Measurements from ENCODE around the gene USP21. TPM values are rescaled to one million over a fixed set of nuclear protein-coding genes. Genes with fewer than 3 reads are reported as not detected.

The USP21 gene
- total and polyA plus RNA-seq, 11 donors = 12.3 to 20.0 (median 14.1) TPM

- TF ChIP-seq POLR2A (IDR thresholded peaks at IDR 0.05) = no peak
- TF ChIP-seq, protein P1, sequence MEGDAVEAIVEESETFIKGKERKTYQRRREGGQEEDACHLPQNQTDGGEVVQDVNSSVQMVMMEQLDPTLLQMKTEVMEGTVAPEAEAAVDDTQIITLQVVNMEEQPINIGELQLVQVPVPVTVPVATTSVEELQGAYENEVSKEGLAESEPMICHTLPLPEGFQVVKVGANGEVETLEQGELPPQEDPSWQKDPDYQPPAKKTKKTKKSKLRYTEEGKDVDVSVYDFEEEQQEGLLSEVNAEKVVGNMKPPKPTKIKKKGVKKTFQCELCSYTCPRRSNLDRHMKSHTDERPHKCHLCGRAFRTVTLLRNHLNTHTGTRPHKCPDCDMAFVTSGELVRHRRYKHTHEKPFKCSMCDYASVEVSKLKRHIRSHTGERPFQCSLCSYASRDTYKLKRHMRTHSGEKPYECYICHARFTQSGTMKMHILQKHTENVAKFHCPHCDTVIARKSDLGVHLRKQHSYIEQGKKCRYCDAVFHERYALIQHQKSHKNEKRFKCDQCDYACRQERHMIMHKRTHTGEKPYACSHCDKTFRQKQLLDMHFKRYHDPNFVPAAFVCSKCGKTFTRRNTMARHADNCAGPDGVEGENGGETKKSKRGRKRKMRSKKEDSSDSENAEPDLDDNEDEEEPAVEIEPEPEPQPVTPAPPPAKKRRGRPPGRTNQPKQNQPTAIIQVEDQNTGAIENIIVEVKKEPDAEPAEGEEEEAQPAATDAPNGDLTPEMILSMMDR (IDR thresholded peaks at IDR 0.05) = no peak
- Histone ChIP-seq H3K36me3 (peaks cover 0 to 52% (median 47%) of the 10 kb centered on the region in 9 donors), H3K4me1 (peaks cover 6 to 49% (median 29%) of the 10 kb centered on the region in 12 donors), H3K9me3 (no peaks in the 10 kb centered on the region), H3K27ac (peak overlapping the region in 9 of 12 donors; percentile 60 to 95 (median 90)), H3K4me3 (peak overlapping the region in 9 of 12 donors; percentile 67 to 96 (median 78)), H3K27me3 (no peaks in the 10 kb centered on the region)
- DNase-seq = peak in 1 of 5 donors; percentile 10
- 86 to 91% (median 90%) methylated on average over 10 of the region's 10 CpGs for WGBS, 4 donors
- no peak for ATAC-seq
- intact Hi-C loops (cut with DNase I) = no loop called here
Observed at GRCh38 chr1:161175771-161176453, 16.6 kb downstream of the USP21 start.

DNA sequence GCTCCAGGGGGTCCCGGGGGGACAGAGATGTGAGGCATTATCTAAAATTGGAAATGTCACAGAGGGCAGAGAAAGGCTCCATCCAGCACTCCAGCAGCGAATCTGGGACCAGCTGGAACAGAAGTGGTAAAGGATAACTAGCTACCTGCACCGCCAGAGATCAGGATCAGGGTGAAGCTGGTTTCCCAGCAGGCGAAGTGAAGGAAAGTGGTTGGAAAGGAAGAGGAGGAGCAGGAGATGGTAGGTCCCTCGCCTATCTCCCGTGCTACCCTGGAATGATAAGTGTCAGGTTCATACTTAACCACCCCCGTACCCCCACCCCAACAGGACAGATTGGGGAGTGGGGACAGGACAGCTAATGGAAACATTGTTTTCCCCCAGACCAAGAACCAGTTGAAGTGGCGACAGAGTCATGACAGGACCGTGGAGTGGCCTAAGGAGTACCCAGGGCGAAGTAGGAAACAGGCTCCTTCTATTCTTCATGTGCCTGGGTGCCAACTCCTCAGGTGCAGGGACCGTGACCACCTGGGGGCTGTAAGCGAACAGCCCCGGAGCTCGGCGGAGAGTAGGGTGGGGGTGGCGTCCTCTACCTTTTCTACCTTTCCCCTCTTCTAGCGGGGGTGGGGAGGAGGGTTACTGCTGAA, 17.3 kb downstream of the USP21 start:
- Histone ChIP-seq H3K27ac (peak overlapping the region; percentile 60 to 95 (median 89)), H3K36me3 (peaks cover 0 to 45% (median 41%) of the 10 kb centered on the region in 9 donors), H3K27me3 (no peaks in the 10 kb centered on the region), H3K4me1 (peaks cover 6 to 52% (median 29%) of the 10 kb centered on the region in 12 donors), H3K9me3 (no peaks in the 10 kb centered on the region), H3K4me3 (peak overlapping the region; percentile 61 to 100 (median 78))
- intact Hi-C loops (cut with DNase I) = no loop called here
- ATAC-seq = peak; percentile 1 to 11 (median 3)
- 15 to 21% (median 17%) methylated on average over 17 of the region's 17 CpGs for WGBS, 4 donors
- TF ChIP-seq POLR2A (IDR thresholded peaks at IDR 0.05) = no peak
- TF ChIP-seq, protein P1 (IDR thresholded peaks at IDR 0.05) = no peak
- peak in 1 of 5 donors; percentile 20 for DNase-seq

- 3 to 5% (median 4%) methylated on average over 47 to 50 of the region's 50 CpGs for WGBS, 4 donors
- Histone ChIP-seq H3K4me3 (peak within 1 kb of the TSS; percentile 61 to 100 (median 78)), H3K9me3 (no peaks in the 10 kb centered on the region), H3K27ac (peak within 1 kb of the TSS; percentile 60 to 95 (median 89)), H3K36me3 (peaks cover 0 to 37% (median 34%) of the 10 kb centered on the region in 9 donors), H3K27me3 (no peaks in the 10 kb centered on the region), H3K4me1 (peaks cover 6 to 55% (median 28%) of the 10 kb centered on the region in 12 donors)
- peak; percentile 90 to 96 (median 92) for DNase-seq
- ATAC-seq = peak; percentile 91 to 97 (median 96)
- intact Hi-C loops (cut with DNase I) = no loop called here
- TF ChIP-seq, protein P1 (IDR thresholded peaks at IDR 0.05) = peak in 4 of 12 donors; percentile 8 to 40 (median 19)
- peak; percentile 48 to 91 for TF ChIP-seq POLR2A (IDR thresholded peaks at IDR 0.05)
Observed at GRCh38 chr1:161177112-161177935, 18.0 kb downstream of the USP21 start, which contains the start of gene B4GALT3. Gene B4GALT3, minus strand, starts transcription at chr1:161177507. Its CDS starts 1,447 bp downstream, at chr1:161176060.

Measured in heart left ventricle (tissue), 16 donors.